ENCODE measurements around the gene PFKFB1. TPM values are rescaled to one million over a fixed set of nuclear protein-coding genes. Genes with fewer than 3 reads are reported as not detected.

PFKFB1 gene
- total RNA-seq, 1 experiment from 2014 or later: 0.55 TPM

GRCh38 chrX:54945224-54945623 lies 48.8 kb downstream of the PFKFB1 start:
- H2BK12ac ChIP-seq (ENCODE audit: insufficient read length, low read depth, low read length): no peak overlapping the region
- H3T11ph ChIP-seq (ENCODE audit: low read length): no peak overlapping the region
- H2AFZ ChIP-seq (ENCODE audit: low read length): no peak overlapping the region
- H3K23ac ChIP-seq (ENCODE audit: insufficient read length, low read depth, low read length): no peak overlapping the region
- Mint-ChIP-seq H3K4me3 (no peak overlapping the region), H3K9me3 (peaks cover 56 to 61% of the 10 kb centered on the region in 2 experiments), H3K4me1 (no peaks in the 10 kb centered on the region), H3K27ac (no peak overlapping the region), H3K27me3 (ENCODE audit: low read depth) (peaks cover 6% of the 10 kb centered on the region; the same call in 1 of the 2 replicates), H3K36me3 (ENCODE audit: insufficient read depth in 1 of 3, low read depth in 3 of 3) (peaks cover 0 to 2% (median 2%) of the 10 kb centered on the region in 3 experiments; a peak in 2 of 7 replicates)
- no peak overlapping the region for H4K8ac ChIP-seq (replicated peaks; ENCODE audit: insufficient read length, low read depth, low read length)
- no CpG with 5 or more reads among the region's 6 CpGs for WGBS (ENCODE audit: extremely low coverage, insufficient read length, low lambda C conversion rate)
- H4K20me1 ChIP-seq (ENCODE audit: control insufficient read depth, insufficient read depth, insufficient read length): no peaks in the 10 kb centered on the region
- H2BK120ac ChIP-seq (ENCODE audit: low read depth, low read length, poor library complexity, severe bottlenecking): no peak overlapping the region
- no peak overlapping the region for H2BK20ac ChIP-seq (ENCODE audit: low read depth, low read length, poor library complexity, severe bottlenecking)
- TF ChIP-seq, protein P1, sequence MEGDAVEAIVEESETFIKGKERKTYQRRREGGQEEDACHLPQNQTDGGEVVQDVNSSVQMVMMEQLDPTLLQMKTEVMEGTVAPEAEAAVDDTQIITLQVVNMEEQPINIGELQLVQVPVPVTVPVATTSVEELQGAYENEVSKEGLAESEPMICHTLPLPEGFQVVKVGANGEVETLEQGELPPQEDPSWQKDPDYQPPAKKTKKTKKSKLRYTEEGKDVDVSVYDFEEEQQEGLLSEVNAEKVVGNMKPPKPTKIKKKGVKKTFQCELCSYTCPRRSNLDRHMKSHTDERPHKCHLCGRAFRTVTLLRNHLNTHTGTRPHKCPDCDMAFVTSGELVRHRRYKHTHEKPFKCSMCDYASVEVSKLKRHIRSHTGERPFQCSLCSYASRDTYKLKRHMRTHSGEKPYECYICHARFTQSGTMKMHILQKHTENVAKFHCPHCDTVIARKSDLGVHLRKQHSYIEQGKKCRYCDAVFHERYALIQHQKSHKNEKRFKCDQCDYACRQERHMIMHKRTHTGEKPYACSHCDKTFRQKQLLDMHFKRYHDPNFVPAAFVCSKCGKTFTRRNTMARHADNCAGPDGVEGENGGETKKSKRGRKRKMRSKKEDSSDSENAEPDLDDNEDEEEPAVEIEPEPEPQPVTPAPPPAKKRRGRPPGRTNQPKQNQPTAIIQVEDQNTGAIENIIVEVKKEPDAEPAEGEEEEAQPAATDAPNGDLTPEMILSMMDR (conservative IDR thresholded peaks at IDR 0.05): no peak
- no peak overlapping the region for H4K91ac ChIP-seq (ENCODE audit: insufficient read length, low read depth, low read length)
- no peak overlapping the region for H3K56ac ChIP-seq (ENCODE audit: insufficient read length, low read depth, low read length)
- no peak overlapping the region for H3K14ac ChIP-seq (ENCODE audit: insufficient read depth, low read length)
- H2BK5ac ChIP-seq (ENCODE audit: insufficient read length, low read length): no peak overlapping the region
- H3K79me1 ChIP-seq (ENCODE audit: insufficient read depth, low read depth, low read length, poor library complexity, severe bottlenecking): no peaks in the 10 kb centered on the region
- no peak overlapping the region for H4K5ac ChIP-seq (ENCODE audit: insufficient read length, low read depth, low read length)
- H3K27ac ChIP-seq (ENCODE audit: insufficient read length, low read depth, low read length): no peak overlapping the region
- H3K27me3 ChIP-seq (ENCODE audit: insufficient read depth, low read length): no peaks in the 10 kb centered on the region
- no peaks in the 10 kb centered on the region for H3K4me1 ChIP-seq (ENCODE audit: insufficient read depth, low read length)
- H3K79me2 ChIP-seq (ENCODE audit: insufficient read depth, low read length): no peaks in the 10 kb centered on the region
- H3K4ac ChIP-seq (ENCODE audit: low read depth, low read length): no peak overlapping the region
- peaks cover 14% of the 10 kb centered on the region for H3K9me3 ChIP-seq (ENCODE audit: control insufficient read depth, low read depth, low read length)
- no peaks in the 10 kb centered on the region for H3K23me2 ChIP-seq (ENCODE audit: insufficient read length, low read depth, low read length, poor library complexity, severe bottlenecking)
- H2AK5ac ChIP-seq (ENCODE audit: insufficient read length, low read length): no peak overlapping the region
- DNase-seq: no peak
- no peak overlapping the region for H3K4me2 ChIP-seq (ENCODE audit: insufficient read depth, insufficient read length, low read length)
- no peak overlapping the region for H3K18ac ChIP-seq (ENCODE audit: insufficient read length, low read depth, low read length)
- no peak overlapping the region for H3K9ac ChIP-seq (ENCODE audit: extremely low read depth, insufficient read length, low read length)
- no peak overlapping the region for H2BK15ac ChIP-seq (ENCODE audit: low read depth, low read length)

All from H9 (cell line).